ENCODE measurements around the gene DYNC1H1.
A peak's percentile ranks its signal among the peaks of the same experiment; 100 is the strongest.
"Not testable (repeated sequence)": the region's sequence is repeated elsewhere in the genome, so short reads cannot be mapped to it uniquely, and the experiment has no call there.

DYNC1H1 gene

DNA sequence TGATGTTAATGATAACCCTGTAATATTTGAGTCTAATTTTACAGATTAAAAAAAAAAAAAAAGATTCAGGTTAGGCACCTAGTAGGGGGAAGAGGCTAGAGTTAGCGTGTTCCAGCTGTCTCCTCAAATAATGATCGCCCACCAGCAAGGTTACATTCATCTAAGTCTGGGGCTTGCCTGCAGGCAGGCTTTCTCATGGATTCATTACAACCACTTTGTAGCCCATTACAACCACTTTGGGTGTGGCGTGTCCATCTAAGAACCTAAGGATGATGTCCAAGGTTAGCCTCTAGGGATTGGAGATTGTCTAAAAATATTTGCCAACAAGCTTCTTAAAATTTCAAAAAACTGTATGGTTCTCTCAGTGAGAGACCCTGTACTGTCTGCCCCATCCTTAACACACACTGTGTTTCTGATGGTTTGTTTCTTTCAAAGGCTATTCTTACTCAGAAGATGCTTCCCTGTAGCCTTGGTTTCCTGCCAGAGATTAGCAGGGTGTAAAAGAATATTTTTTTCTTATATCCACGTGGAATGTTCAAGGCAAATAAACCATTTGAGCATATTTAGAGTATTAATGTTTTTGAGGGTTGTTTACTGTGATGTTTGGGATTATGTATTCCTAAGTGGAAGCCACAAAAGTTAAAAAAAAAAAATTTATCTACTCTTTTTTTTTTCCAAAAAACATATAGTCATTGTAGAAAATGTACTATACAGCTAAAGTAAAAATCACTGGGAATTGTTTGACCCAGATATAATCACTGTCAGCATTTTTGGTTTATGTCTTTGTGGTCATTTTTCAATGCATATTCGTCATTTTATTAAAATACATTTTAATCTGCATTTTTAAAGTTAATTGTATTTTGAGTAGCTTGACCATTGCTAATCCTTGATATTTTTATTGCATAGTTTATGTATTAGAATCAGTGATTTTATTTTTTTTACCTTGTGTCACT lies 1.7 kb downstream of the DYNC1H1 start:
- DNase-seq: no peak

- no peak for DNase-seq
These were observed 2.4 kb downstream of the DYNC1H1 start for GRCh38 chr14:101966742-101967141.

DNA sequence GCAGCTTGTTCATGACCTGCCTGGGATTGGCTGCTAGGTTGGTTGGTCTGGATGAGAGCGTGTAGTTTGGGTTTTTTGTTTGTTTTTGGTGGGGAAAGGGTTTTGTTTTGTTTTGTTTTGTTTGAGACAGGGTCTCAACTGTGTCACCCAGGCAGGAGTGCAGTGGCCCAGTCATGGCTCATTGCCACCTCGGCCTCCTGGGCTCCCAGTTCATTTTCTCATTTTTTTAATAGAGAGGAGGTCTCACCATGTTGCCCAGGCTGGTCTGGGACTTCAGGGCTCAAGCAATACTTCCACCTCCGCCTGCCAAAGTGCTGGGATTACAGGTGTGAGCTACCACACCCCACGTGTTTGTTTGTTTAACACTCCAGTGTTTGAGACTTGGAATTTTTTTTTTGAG lies 3.8 kb downstream of the DYNC1H1 start:
- DNase-seq: no peak

- no peak for DNase-seq
These were observed 5.1 kb downstream of the DYNC1H1 start for GRCh38 chr14:101969481-101969880.

DNA sequence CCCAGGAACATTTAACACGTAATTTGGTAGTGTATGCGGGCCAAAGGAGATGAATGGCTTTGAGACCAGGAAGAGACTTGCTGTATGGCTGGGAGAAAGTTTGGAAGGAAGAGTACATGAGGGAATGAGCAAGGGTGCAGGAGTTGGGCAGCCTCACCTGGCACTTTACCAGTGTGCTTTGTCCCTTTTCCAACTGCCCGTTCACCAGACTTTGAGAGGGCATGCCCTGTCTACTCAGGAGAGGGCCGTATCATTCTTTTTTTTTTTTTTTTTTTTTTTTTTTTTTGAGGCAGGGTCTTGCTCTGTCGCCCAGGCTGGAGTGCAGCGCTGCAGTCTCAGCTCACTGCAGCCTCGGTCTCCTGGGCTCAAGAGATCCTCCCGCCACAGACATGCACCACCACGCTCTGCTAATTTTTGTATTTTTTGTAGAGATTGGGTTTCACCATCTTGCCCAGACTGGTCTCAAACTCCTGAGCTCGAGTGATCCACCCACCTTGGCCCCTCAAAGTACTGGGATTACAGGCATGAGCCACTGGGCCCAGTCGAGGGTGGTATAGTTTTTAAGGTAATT lies 6.5 kb downstream of the DYNC1H1 start:
- DNase-seq: no peak

- not testable (repeated sequence) for DNase-seq
These were observed 7.1 kb downstream of the DYNC1H1 start for GRCh38 chr14:101971458-101971857.

DNA sequence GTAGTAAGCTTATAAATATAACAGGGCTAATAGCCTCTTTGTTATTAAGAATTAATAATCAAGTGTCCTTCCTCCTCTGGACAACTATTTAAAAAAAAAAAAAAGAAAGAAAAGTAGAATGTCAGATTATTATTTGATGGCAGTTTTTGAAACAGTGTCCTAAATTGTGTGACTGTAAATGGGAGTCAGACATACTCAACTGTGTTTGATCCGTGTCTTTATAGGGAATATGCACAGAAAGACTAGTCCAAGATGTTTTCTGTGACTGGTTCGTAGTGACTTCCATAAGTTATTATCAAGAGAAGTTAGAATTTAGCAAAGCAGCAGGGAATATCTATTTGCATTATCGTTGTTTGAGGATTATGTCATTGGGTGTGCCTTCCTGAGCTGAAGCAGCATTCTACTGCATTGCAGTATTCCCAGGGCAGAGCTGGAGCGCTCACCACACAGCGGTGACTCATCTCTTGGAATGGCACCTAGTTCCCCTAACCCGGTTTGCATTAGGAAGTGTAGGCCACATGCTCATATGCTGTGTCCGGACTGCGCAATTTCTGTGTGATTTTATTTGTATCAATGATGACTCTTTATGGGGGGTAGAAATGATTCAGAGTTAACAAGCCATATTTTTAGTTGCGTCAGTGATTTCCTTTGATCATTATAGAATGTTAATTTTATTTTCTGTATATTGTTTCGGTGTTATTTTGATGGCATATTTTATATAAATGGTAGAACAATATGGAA lies 7.9 kb downstream of the DYNC1H1 start:
- no peak for DNase-seq

GRCh38 chr14:101973356-101973755 lies 9.0 kb downstream of the DYNC1H1 start:
- DNase-seq: no peak

- DNase-seq: no peak
These were observed 10.9 kb downstream of the DYNC1H1 start for GRCh38 chr14:101975231-101975630.

DNA sequence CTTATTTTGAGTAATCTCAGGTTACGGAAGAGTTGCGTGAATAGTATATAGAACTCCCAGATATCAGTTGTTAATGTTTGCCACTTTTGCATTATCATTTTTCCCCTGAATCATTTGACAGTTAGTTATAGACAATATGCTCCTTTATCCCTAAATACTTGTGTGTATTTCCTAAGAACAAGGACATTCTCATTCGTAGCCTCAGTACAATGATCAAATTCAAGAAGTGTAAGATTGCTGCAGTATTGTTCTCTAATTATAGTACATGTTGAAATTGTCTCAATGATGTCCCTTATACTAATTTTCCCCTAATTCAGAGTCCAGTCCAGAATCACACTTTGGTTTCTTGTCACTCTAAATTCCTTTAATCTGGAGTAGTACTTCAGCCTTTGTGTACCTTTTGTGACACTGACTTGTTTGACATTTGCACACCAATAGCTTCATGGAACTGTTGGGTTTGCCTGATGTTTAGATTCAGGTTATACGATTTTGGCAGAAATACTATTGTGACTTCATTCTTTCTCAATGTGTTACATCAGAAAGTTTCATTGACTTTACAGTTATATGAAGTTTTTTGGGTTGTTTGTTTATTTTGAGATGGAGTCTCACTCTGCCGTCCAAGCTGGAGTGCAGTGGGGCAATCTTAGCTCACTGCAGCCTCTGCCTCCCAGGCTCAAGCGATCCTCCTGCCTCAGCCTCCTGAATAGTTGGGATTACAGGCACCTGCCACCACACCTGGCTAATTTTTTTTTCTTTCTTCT lies 13.1 kb downstream of the DYNC1H1 start:
- no peak for DNase-seq

DNA sequence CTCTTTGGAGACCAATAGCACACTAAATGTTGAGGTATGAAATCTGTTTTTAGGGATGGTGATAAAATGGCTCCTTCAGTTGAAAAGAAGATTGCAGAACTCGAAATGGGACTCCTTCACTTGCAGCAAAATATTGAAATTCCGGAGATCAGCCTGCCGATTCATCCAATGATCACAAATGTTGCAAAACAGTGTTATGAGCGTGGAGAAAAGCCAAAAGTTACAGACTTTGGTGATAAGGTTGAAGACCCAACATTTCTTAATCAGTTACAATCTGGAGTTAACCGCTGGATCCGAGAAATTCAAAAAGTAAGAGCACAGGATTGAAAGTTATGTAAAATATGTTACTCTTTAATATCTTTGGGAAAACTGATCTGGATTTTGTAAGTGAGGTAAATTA lies 15.3 kb downstream of the DYNC1H1 start:
- no peak for DNase-seq

DNA sequence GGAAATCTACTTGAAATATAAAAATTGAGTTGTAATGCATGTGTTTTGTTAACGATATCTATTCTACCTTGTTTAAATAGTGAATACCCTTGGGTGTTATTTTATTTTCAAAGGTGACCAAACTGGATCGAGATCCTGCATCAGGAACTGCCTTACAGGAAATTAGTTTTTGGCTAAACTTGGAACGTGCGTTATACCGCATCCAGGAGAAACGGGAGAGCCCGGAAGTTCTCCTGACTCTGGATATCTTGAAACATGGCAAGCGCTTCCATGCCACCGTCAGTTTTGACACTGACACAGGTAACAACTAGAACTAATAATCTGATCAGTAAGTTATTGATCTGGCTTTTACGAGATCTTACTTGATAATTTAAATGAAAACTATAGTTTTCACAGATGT lies 15.9 kb downstream of the DYNC1H1 start:
- no peak for DNase-seq

GRCh38 chr14:101980700-101981099 lies 16.3 kb downstream of the DYNC1H1 start:
- DNase-seq: peak; percentile 18 to 45

- DNase-seq: no peak
These were observed 18.2 kb downstream of the DYNC1H1 start for GRCh38 chr14:101982621-101983020.

GRCh38 chr14:101984831-101985230 lies 20.5 kb downstream of the DYNC1H1 start:
- DNase-seq: not testable (repeated sequence)

- DNase-seq: no peak
These were observed 21.6 kb downstream of the DYNC1H1 start for GRCh38 chr14:101985957-101986356.

DNA sequence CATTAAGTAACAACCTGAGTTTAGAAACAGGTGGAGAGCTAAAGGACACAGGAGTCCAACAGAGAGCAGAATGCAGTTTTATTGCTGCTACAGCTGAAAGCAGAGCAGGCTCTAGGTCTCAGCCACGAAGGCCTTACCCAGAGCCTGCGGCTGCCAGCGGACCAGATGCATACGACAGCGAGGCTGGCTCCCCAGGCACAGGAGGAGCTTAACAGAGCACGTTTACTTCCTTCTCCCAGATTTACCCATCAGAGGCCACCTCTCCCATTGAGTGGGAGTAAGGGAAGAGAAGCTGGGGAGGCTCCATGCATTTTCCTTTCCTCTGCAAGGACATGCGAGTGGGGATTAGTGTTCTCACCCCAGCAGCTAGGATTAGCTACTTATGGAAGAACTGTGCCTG lies 22.6 kb downstream of the DYNC1H1 start:
- no peak for DNase-seq

DNA sequence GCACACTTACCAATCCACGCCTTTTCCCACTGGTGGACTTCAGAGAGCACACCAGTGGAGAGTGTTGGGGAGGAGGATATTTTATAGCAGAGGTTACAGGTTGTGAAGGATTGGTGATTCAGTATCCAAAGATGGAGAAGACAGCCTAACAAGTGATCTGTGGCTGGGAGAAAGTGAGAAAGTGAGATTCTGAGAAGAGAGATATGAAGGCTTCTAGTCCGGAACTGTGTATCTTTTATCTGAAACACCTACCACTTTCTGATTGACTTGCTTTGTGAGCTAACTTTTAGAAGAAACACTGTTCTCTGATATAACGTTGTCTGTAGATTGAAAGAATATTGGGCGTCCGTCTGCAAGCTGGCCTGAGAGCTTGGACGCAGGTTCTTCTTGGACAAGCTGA lies 24.0 kb downstream of the DYNC1H1 start:
- no peak for DNase-seq

- DNase-seq: no peak
These were observed 27.0 kb downstream of the DYNC1H1 start for GRCh38 chr14:101991352-101991751.

DNA sequence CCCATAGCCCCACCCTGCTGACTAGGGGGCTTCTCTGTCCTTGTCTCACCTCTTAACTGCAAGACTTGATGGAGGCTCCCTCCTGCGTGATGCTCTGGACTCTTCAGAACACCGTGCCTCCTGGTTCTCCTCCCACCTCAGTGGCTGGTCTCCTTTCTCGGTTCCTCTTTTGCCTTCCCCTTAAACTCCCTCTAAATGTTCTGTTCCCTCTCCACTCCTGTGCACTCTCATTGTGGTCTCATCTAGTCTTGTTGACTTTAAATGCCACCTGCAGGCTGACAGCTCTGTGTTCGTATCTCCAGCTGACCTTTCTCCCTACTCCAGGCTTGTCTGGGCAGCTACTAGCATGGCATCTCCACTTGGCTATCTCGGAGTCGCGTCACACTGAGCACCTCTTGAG lies 28.3 kb downstream of the DYNC1H1 start:
- no peak for DNase-seq

GRCh38 chr14:101997429-101998336 lies 33.3 kb downstream of the DYNC1H1 start:
- no peak for DNase-seq

GRCh38 chr14:102000902-102001301 lies 36.5 kb downstream of the DYNC1H1 start:
- no peak for DNase-seq
